Neural progenitor cell (in vitro differentiated cells): ENCODE results near the gene OR13J1.

Source experiments
- CTCF ChIP-seq: fragments of 200-600 bp; sonication (generic); IDR thresholded peaks from 2 replicates; pipeline ENCODE4 v1.5.1; 2017; ENCODE audit warnings: antibody characterized with exemption, mild to moderate bottlenecking
- EZH2 ChIP-seq: fragments of 200-600 bp; sonication (generic); IDR thresholded peaks from 2 replicates; pipeline ENCODE4 v1.6.1; 2017; ENCODE audit warnings: antibody characterized with exemption, mild to moderate bottlenecking, moderate library complexity

GRCh38 chr9:35836595-35836994 lies 33.6 kb downstream of the OR13J1 start:
- TF ChIP-seq CTCF (no peak), EZH2 (no peak)
